ENCODE results near the gene LCORL. TPM values are rescaled to one million over a fixed set of nuclear protein-coding genes. Genes with fewer than 3 reads are reported as not detected.

LCORL gene
- total RNA-seq, 1 experiment from 2014 or later, result 18.0 TPM

- TF ChIP-seq EGR1 (IDR thresholded peaks at IDR 0.05; ENCODE audit: low read depth) (no peak), EZH2 (IDR thresholded peaks at IDR 0.05) (no peak), SP1 (IDR thresholded peaks at IDR 0.05; ENCODE audit: low read depth) (no peak)
These were observed 89.5 kb downstream of the LCORL start (continued) for GRCh38 chr4:17932041-17932440.

- BruUV-seq (replicated peaks), result no TSS peak
- TF ChIP-seq SIN3A (IDR thresholded peaks at IDR 0.05; ENCODE audit: low read depth) (no peak), YY1 (IDR thresholded peaks at IDR 0.05; ENCODE audit: extremely low read depth, insufficient replicate concordance, low read depth, low read length) (no peak), REST (IDR thresholded peaks at IDR 0.05; ENCODE audit: low read depth) (no peak), ZBTB33 (IDR thresholded peaks at IDR 0.05; ENCODE audit: extremely low read depth, insufficient replicate concordance, low read length) (no peak)
- H3K9me2 ChIP-seq (ENCODE audit: insufficient read depth), result no peaks in the 10 kb centered on the region
- H3K4me3 ChIP-seq (replicated peaks in 1 of 2; ENCODE audit: low read depth in 1 of 2, low read length in 2 of 2), result no peak overlapping the region
- no peaks in the 10 kb centered on the region for H3K36me3 ChIP-seq (ENCODE audit: control insufficient read depth in 1 of 2, insufficient read depth in 2 of 2, low read length in 2 of 2)
- RAD21 ChIA-PET (ENCODE audit: low non-redundant PET in 1 of 2, low total read pairs in 2 of 2, uncharacterized antibody in 2 of 2, unreplicated experiment in 2 of 2), result no interaction called here
- H3K79me2 ChIP-seq (ENCODE audit: insufficient read depth, low read length), result peaks cover 5% of the 10 kb centered on the region; the same call in 1 of the 2 replicates
- intact Hi-C loops (cut with micrococcal nuclease), result loop anchor here (5.0 kb wide), 1 partner anchor 437 kb away; no protein-coding TSS in a partner anchor
- H4K20me1 ChIP-seq (ENCODE audit: insufficient read depth), result no peaks in the 10 kb centered on the region
- H3K27ac ChIP-seq (ENCODE audit: low read depth, low read length), result no peak overlapping the region
- no peaks in the 10 kb centered on the region for H3K4me1 ChIP-seq (ENCODE audit: control insufficient read depth in 1 of 2, insufficient read depth in 2 of 2, low read length in 2 of 2)
- CTCF ChIA-PET, result no interaction called here
- ATAC-seq (no peak), DNase-seq (ENCODE audit: low read depth, low spot score) (no peak)
- POLR2A ChIA-PET, result no interaction called here
- no peak overlapping the region for H3K4me2 ChIP-seq (ENCODE audit: low read length)
- H2AFZ ChIP-seq (ENCODE audit: low read depth, low read length, poor library complexity, severe bottlenecking), result no peak overlapping the region
- H3K9me3 ChIP-seq (ENCODE audit: control insufficient read depth in 1 of 2, insufficient read depth in 1 of 2, low read depth in 1 of 2, low read length in 2 of 2), result no peaks in the 10 kb centered on the region
- H3K9ac ChIP-seq (ENCODE audit: low read length), result no peak overlapping the region
- H3K27me3 ChIP-seq (ENCODE audit: insufficient read depth, low read length), result no peaks in the 10 kb centered on the region
These were observed 91.3 kb downstream of the LCORL start for GRCh38 chr4:17930256-17930655.

Measured in HCT116 (cell line).